Jurkat, Clone E6-1 (cell line): Measurements from ENCODE around the gene CACNA2D3.

Experiments used
- DNase-seq: peaks from one replicate; pipeline ENCODE4 v3.0.0-alpha.2; 2011; ENCODE audit warnings: low read depth, low spot score
- H3K4me3 ChIP-seq: 2 replicates; pipeline ENCODE4 v1.5.1; 2011; ENCODE audit warnings: mild to moderate bottlenecking, low read length, control low read depth, moderate library complexity

The CACNA2D3 gene

GRCh38 chr3:54376939-54377578 lies 254.7 kb downstream of the CACNA2D3 start:
- no peak for DNase-seq
- H3K4me3 ChIP-seq, result no peak overlapping the region

DNA sequence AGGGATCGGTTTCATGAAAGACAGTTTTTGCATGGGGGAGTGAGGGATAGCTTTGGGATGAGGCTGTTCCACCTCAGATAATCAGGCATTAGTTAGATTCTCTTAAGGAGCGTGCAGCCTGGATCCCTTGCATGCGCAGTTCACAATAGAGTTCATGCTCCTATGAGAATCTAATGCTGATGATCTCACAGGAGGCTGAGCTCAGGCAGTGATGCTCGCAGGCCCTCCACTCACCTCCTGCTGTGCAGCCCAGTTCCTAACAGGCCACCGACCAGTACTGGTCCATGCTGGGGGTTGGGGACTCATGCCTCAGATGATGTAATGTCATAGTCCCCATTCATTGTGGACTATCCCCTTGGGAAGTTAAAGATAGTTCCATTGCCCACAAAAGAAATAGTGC lies 255.8 kb downstream of the CACNA2D3 start:
- no peak for DNase-seq
- H3K4me3 ChIP-seq, result no peak overlapping the region

GRCh38 chr3:54384279-54384678 lies 261.9 kb downstream of the CACNA2D3 start:
- no peak overlapping the region for H3K4me3 ChIP-seq
- DNase-seq, result no peak

DNA sequence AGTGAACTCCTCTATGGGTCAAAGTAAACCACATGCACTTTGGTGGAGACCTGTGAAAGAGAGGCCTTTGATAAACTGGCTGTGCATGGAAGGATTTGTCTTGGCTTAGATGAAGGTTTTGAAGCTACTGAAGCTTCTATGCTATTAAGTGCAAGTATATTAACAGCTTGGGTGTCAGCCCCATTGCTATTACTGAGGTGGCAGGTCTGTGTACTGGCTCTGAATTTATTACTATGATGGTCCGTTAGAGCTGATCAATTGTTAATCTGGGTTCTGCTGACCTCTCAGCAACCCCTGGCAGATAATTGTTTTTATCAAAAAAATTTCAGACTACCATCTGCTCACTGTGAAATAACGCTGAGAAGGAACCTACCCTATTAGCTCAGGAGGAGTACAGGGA lies 268.2 kb downstream of the CACNA2D3 start:
- H3K4me3 ChIP-seq, result no peak overlapping the region
- DNase-seq, result no peak

GRCh38 chr3:54393150-54393549 lies 270.8 kb downstream of the CACNA2D3 start:
- H3K4me3 ChIP-seq, result no peak overlapping the region
- DNase-seq, result no peak

GRCh38 chr3:54408328-54408727 lies 286.0 kb downstream of the CACNA2D3 start:
- no peak overlapping the region for H3K4me3 ChIP-seq
- no peak for DNase-seq

DNA sequence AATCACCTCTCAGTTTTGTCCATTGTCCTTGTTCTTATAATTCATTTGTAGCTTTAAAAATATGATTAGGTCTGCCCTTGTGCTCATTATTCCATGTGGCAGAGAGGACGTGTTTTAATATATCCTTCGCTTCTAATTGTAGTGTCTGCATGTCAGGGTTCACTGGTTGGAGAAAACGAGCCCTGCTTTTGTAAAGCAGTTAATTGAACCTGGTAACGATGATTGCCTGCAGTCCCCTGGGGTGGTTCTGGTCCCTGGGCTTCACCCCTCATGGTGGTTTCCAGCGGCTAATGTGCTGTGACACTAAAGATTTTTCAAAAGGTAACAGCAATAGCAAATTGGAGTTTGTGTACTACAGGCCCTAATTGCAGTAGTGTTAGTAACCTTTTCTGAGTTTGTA lies 299.6 kb downstream of the CACNA2D3 start:
- DNase-seq, result no peak
- H3K4me3 ChIP-seq, result no peak overlapping the region

GRCh38 chr3:54424292-54424691 lies 301.9 kb downstream of the CACNA2D3 start:
- DNase-seq, result no peak
- no peak overlapping the region for H3K4me3 ChIP-seq

- no peak for DNase-seq
- H3K4me3 ChIP-seq, result no peak overlapping the region
These were observed 304.0 kb downstream of the CACNA2D3 start for GRCh38 chr3:54426381-54426780.

DNA sequence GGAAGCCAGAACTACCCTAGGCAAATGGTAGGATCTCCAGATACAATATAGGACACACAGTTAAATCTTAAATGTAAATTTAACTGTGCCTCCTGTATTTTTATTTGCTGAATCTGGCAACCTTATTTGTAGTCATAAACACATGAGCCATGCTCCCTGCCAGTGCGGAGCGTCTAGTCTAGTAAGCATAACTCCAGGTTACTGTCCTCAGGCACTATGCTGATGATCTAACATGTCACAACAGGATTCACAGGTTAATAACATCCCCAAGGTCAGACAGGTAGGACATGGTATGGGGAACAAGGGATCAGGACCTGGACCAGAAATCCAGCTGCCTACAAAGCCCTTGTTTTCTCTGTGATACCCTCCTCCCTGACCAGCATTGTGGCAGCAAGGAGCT lies 305.1 kb downstream of the CACNA2D3 start:
- no peak for DNase-seq
- no peak overlapping the region for H3K4me3 ChIP-seq

- peak; percentile 68 for DNase-seq
These were observed 305.9 kb downstream of the CACNA2D3 start for GRCh38 chr3:54427941-54428871.

DNA sequence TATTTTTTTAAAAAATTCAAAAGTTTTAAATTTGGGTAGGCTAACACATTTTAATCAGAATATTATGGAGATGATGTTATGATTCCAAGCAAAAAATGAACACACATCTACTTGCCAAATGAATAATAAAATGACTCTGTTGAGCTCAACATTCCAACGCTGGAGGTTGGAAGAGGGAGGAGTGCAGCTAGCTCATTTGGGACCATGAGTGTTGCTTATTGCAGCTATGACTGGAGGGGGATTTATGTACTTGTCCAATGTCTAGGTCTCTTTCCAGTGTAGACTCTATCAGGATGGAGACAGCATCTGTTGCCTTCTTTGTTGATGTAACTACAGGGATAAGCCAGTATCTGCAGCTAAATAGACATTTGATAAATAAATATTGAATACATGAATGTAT lies 310.6 kb downstream of the CACNA2D3 start:
- DNase-seq, result no peak
- no peak overlapping the region for H3K4me3 ChIP-seq

More at GRCh38 chr3:54427941-54428871, 305.9 kb downstream of the CACNA2D3 start:
- H3K4me3 ChIP-seq, result no peak overlapping the region

GRCh38 chr3:54433846-54434245 lies 311.5 kb downstream of the CACNA2D3 start:
- H3K4me3 ChIP-seq, result no peak overlapping the region
- DNase-seq, result peak; percentile 52

GRCh38 chr3:54434756-54435155 lies 312.4 kb downstream of the CACNA2D3 start:
- no peak for DNase-seq
- H3K4me3 ChIP-seq, result no peak overlapping the region

DNA sequence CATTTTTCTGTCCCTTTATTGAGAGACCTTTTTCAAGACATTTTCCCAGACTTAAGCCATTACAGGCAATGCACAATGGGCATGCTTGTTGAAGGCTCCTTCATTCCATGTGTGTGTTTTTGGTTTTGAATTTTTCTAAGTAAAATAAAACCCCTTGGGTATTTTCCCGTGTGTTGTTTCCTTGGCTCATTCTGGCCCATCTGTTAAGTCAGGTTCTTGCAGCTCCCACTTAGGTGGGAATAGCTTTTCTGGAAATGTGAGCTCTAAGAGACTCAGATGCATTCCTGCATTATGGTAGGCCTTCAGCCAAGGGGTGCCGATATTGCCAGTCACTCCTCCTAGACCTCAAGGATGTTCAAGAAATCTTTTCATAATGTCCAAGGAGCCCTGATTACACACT lies 314.9 kb downstream of the CACNA2D3 start:
- no peak overlapping the region for H3K4me3 ChIP-seq
- DNase-seq, result no peak

DNA sequence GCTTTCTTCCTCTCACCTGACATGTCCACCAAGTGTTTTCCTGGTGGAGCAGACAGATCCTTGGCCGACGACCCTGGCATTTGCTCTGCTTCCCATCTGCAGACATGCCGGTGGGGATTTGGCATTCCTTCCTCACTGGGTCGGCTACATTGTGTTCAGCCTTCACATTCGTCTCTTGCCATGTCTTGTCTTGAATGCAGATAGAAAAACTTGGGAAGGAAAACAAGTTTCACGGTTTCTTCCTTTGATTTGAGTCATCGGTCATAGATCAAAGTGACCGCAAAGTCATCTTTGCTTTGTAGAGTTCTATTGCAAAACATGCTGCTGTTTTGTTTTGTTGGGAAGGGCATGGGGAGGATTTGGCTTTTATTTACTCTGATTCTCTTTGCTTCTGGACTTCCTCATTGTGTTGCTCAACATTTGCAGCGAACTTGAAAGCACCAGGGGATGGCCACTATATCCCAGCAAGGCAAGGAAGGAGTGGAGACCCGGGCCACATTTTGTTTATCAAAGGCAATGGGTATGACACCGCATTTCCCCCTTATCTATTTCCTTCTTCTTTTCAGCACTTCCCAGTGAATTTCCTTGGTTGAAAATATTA lies 321.3 kb downstream of the CACNA2D3 start:
- no peak overlapping the region for H3K4me3 ChIP-seq
- DNase-seq, result peak; percentile 6

GRCh38 chr3:54445630-54446029 lies 323.3 kb downstream of the CACNA2D3 start:
- H3K4me3 ChIP-seq, result no peak overlapping the region
- no peak for DNase-seq

DNA sequence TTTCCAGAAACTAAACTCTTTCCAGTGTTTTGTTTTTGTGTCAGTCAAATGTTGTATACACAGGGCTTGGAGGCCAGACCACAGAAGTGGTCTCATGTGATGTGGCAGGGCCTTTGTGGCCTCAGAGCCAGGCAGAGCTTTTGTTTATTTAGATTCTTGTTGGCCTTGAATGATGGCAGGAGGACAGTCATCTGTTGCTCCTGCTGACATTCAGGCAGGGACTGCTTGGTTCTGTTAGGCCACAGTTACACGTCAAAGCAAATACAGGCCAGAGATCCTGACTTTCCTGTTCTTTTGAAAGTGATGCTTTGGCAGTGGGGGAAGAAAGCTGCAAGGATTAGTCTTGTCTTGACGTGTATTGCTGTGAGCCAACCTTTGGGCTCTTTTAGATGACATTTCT lies 325.1 kb downstream of the CACNA2D3 start:
- H3K4me3 ChIP-seq, result no peak overlapping the region
- DNase-seq, result no peak

DNA sequence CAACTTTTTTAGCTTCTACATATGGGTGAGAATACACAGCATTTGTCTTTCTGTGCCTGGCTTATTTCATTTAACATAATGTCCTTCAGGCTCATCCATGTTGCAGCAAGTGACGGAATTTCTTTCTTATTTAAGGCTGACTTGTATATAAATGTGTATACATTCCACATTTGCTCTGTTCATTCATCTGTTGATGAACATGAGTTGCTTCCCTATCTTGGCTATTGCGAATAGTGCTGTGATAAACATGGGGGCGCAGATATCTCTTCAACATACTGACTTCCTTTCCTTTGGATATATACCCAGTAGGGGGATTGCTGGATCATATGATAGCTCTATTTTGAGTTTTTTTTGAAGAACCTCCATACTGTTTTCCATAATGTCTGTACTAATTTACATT lies 332.5 kb downstream of the CACNA2D3 start:
- H3K4me3 ChIP-seq, result no peak overlapping the region
- DNase-seq, result no peak

- no peak for DNase-seq
- no peak overlapping the region for H3K4me3 ChIP-seq
These were observed 336.0 kb downstream of the CACNA2D3 start for GRCh38 chr3:54458357-54458756.
